Caki2 (cell line): ENCODE measurements around the gene TRAPPC3. TPM values are rescaled to one million over a fixed set of nuclear protein-coding genes. Genes with fewer than 3 reads are reported as not detected.

ENCODE experiments used
- DNase-seq: peaks from one replicate; pipeline ENCODE4 v3.0.0-alpha.2; 2015; ENCODE audit warnings: low read depth
- in situ Hi-C: cut with HindIII; loops from 2 replicates; pipeline ENCODE4 v1.10.0; 2016; ENCODE audit warnings: low sequenced_read_pairs, low pct_unique_long_range_greater_than_20kb, mixed read lengths
- total RNA-seq: library from RNA; depleted of rRNA; stranded (reverse); fragments of >200 nt; shearing (Covaris generic); gene quantifications from 2 replicates; pipeline ENCODE4 v1.2.3, GENCODE V29; 2014; ENCODE audit warnings: low replicate concordance; rRNA removed

TRAPPC3 gene
- total RNA-seq, 1 experiment from 2014 or later = 155 TPM

DNA sequence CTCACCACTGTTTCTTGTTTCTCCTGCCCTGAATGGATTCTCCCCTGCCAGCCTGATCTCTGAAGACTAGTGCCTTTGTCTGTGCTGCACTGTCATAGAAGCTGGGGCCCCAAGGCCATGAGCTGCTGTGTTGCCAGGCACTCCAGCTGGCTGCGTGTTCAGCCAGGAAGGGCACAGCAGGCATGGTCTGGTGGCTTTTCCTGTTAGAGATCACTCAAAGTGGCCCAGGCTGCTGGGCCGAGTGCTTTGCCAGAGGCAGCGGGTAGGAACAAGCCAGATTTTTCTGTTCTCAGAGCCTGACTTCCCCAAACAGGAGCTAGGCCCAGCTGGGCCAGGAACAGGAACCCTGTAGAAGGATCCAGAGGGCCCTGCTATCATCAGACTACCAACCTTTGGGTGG, 55.4 kb downstream of the TRAPPC3 start:
- in situ Hi-C loops = no loop called here
- no peak for DNase-seq

DNA sequence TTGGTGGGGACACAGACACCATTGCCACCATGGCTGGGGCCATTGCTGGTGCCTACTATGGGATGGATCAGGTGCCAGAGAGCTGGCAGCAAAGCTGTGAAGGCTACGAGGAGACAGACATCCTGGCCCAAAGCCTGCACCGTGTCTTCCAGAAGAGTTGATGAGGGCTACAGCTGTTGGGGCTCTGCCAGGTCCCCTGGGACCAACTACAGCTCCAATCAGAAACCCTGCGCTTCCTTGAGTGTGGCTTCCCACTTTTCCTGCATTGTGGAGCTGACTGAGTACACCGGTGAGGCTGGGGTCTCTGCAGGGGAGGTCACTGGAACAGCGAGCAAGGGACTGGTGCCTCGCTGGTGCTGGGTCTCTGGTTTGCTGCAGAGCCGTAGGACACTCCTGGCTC, 56.1 kb downstream of the TRAPPC3 start:
- in situ Hi-C loops = no loop called here
- DNase-seq = no peak

DNA sequence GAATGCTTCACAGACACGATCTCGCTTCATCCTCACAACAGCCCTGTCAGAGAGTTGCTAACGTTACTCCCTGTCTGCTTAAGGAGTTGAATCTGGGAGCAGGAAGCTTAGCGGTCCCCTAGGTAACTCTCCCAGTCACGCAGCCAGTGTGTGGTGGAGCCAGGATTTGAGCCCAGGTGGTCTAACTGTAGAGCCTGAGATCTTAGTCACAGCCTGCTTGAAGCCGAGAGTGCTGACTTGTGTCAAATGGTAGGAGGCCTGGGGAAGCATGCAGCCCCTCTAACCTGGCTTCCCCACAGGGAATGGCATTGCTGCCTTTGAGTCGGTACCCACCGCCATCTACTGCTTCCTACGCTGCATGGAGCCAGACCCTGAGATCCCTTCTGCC, 56.5 kb downstream of the TRAPPC3 start:
- in situ Hi-C loops = no loop called here
- no peak for DNase-seq

DNA sequence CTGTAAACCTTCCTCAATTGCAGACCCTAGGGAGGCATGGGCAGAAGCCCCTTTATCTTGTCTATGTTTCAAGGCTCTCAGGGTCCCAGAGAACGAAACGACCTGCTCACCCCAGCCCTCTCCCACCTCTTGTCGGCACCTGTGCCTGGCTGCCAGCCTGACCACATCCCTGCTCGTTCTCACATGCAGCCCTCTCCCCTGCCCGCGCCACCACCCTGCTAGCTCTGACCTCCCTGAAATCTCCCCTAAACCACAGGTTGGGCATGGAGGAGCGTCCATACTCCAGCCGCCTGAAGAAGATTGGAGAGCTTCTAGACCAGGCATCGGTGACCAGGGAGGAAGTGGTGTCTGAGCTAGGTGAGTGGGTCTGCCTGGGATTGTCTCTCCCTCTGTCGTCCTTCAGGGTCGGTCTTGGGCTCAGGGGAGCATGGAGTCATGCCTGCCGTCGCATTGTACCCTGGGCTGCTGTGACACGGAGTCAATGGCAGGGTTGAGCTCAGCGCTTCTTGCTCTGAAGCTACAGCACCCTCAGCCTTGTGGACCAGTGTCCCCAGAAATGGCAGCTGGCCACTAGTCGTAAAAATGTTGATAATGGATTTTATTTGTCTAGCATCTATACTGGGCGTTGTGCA, 57.0 kb downstream of the TRAPPC3 start:
- in situ Hi-C loops = no loop called here

DNA sequence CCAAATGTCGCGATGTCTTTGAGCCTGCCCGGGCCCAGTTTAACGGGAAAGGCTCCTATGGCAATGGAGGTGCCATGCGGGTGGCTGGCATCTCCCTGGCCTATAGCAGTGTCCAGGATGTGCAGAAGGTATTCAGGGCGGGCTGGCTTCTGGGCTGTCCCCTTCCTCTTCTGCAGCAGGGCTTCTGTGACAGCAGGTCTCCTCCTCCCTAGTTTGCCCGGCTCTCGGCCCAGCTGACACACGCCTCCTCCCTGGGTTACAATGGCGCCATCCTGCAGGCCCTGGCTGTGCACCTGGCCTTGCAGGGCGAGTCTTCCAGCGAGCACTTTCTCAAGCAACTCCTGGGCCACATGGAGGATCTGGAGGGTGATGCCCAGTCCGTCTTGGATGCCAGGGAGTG, 57.6 kb downstream of the TRAPPC3 start:
- DNase-seq = no peak
- in situ Hi-C loops = no loop called here

More for the DNA sequence above, 57.0 kb downstream of the TRAPPC3 start:
- no peak for DNase-seq

DNA sequence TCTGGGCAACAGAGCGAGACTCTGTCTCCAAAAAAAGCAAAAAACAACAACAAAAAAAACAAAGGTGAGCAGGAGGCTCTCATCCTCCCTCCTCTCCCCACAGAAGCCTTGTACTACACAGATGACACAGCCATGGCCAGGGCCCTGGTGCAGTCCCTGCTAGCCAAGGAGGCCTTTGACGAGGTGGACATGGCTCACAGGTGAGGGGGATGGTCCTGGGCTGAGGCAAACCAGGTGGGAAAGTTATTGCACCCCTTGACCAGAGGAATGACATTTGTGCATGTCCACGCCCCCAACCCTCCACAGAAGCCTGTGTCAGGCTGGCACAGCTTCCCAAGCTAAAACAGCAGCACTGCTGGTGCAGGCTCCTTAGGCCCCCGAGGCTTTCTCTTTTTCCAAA, 58.1 kb downstream of the TRAPPC3 start:
- no peak for DNase-seq
- in situ Hi-C loops = no loop called here

DNA sequence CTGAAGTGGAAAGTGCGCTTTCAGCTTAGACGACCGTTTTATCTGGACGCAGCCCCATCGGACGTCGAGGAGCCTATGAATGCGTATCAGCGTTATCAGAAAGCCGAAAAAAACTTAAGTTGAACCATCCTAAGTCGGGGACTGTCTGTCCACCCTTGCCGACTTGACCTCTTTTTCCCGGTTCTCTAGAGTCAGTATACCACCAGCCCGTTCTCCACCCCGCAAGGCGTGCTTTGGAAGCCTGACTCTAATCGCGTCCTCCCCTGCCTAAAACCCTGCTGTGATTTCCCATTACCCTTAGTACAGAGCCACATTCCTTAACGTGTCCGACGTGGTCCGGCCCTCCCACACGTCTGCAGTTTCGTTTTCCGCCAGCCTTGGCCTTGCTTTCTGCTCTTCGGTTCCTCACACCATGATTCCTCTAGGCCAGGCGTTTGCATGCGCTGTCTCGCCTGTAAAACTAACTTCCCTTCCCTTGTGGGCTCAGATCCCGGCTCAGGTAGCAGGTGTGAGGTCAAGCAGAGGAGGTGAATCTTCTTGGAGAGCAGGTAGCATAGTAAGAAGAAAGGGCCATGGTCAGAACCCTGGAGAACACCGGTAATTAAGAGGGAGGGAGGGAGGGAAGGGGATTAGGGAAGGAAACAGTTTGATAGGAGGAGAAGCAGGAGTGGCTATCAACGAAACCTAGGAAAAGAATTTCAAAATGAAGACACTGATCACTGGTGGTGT, 59.7 kb downstream of the TRAPPC3 start:
- peak; percentile 44 for DNase-seq

DNA sequence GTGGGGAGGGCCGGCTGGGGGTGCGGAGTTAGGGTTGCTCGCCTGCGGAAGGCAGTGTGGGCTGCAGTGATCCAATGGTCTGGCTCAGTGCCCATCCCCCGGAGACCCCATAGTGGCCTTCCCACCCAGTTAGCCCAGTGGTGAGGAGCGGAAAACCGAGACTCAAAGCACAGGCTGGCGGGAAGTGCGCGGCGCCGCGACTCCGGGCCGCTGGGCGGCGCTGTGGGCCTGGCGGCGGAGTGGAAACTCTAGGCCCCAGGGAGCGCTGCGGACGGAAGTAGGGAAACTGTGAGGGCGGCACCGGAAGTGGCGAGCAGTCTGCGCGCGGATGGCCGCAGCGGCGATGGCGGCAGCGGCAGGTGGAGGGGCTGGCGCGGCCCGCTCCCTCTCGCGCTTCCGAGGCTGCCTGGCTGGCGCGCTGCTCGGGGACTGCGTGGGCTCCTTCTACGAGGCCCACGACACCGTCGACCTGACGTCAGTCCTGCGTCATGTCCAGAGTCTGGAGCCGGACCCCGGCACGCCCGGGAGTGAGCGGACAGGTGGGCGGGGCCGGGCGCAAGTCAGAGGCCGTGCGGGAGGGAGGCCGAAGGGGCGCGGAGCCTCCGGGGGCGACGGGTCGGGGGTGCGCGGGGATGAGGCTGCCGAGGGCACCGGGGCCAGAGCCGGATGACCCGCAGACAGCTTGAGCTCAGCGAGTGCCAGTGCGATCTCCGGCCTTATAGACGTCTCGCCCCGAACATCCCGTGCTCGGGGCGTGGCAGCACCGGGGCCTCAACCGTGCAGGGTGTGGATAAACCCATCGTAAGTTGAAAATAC, 60.5 kb downstream of the TRAPPC3 start, which contains the start of gene ADPRS:
Gene ADPRS (plus strand): TSS at position 316 of the 816 bp plus-strand sequence. CDS start 13 bp downstream, at position 329.
- peak; percentile 82 for DNase-seq
- in situ Hi-C loops = no loop called here

More for the DNA sequence above, 59.7 kb downstream of the TRAPPC3 start:
- in situ Hi-C loops = no loop called here

DNA sequence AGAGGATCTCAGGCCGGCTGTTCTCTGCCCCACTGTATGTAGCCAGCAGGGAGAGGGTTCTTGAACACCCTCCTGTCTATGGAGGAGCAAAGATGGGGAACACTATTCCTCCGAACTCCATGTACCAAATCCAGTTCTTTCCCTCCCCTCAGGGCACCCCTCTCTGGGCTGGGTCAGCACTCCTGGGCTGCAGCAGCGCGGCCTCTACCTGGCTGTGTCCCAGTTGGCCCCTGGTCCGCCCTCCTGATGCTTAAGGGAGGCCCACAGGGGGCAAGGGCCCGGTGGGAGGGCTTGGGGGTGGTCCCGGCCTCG, 61.1 kb downstream of the TRAPPC3 start:
- in situ Hi-C loops = no loop called here
- DNase-seq = no peak

DNA sequence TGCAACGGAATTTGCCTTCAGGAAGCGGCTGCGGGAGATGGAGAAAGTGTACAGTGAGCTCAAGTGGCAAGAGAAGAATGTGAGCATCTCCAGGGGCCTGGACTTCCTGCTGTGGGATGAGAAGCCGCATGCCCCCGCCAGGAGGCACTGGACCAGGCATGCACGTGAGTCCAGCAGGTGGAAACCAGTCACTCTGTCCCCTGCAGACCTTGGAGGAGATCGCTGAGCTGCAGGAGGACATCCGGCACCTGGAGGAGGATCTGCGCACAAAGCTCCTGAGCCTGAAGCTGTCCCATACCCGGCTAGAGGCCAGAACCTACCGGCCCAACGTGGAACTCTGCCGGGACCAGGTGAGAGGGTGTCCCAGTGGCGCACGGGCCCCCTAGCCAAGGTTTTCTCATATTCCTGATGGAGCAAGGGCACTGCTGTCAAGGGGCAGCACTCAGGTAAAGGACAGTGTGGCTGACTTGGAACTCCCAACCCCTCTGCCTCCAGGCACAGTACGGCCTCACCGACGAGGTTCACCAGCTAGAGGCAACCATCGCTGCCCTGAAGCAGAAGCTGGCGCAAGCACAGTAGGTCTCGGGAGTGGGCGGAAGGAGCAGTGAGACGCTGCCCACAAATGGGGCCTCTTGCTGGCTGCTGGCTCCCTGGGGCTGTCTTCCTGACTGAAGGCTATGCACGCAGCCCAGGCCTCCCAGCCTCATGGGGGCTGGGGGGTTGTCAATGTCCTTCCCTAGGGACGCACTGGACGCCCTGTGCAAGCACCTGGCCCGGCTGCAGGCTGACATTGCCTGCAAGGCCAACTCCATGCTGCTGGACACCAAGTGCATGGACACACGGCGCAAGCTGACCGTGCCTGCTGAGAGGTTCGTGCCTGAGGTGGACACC, 61.8 kb downstream of the TRAPPC3 start:
- in situ Hi-C loops = no loop called here
- DNase-seq = no peak

Other genes starting within 250 kb of the TRAPPC3 start
- gene AGO3, start 218.4 kb downstream of the TRAPPC3 start, total RNA-seq = 7.6 and 8.9 TPM in 2 replicates
- not detected in 2 replicates for gene TEKT2, start 65.4 kb downstream of the TRAPPC3 start, total RNA-seq
- gene ADPRS, start 60.6 kb downstream of the TRAPPC3 start, total RNA-seq = 73.6 and 83.8 TPM in 2 replicates
- gene COL8A2, start 24.3 kb downstream of the TRAPPC3 start, total RNA-seq = not detected in 2 replicates
- 62.3 and 73.0 TPM in 2 replicates for gene MAP7D1, start 6.7 kb upstream of the TRAPPC3 start, total RNA-seq
- 29.9 and 49.1 TPM in 2 replicates for gene THRAP3, start 75.0 kb upstream of the TRAPPC3 start, total RNA-seq
- 2.2 and 3.2 TPM in 2 replicates for gene SH3D21, start 156.9 kb upstream of the TRAPPC3 start, total RNA-seq
- gene EVA1B, start 174.2 kb upstream of the TRAPPC3 start, total RNA-seq = 49.1 and 71.2 TPM in 2 replicates
- 4.0 and 6.4 TPM in 2 replicates for gene STK40, start 236.4 kb upstream of the TRAPPC3 start, total RNA-seq
- 25.8 and 62.3 TPM in 2 replicates for gene LSM10, start 248.4 kb upstream of the TRAPPC3 start, total RNA-seq